AG09309 (cell line): ENCODE results near the gene TCF4.

Experiments used
- DNase-seq: peaks from one replicate; pipeline ENCODE4 v3.0.0-alpha.2; 2010; ENCODE audit warnings: low read depth
- H3K4me3 ChIP-seq: 2 replicates; pipeline ENCODE4 v1.5.1; 2011; ENCODE audit warnings: mild to moderate bottlenecking, low read depth, low read length, moderate library complexity; ENCODE audit not compliant: control insufficient read depth
- TF ChIP-seq, protein P1 (sequence below): IDR thresholded peaks from 2 replicates; pipeline ENCODE4 v1.5.1; 2011; ENCODE audit warnings: mild to moderate bottlenecking, low read depth, low read length, inconsistent platforms; ENCODE audit not compliant: insufficient read depth, control insufficient read depth; ENCODE audit errors: missing control alignments

Gene TCF4

GRCh38 chr18:55372209-55372608 lies 215.8 kb downstream of the TCF4 start:
- TF ChIP-seq, protein P1, sequence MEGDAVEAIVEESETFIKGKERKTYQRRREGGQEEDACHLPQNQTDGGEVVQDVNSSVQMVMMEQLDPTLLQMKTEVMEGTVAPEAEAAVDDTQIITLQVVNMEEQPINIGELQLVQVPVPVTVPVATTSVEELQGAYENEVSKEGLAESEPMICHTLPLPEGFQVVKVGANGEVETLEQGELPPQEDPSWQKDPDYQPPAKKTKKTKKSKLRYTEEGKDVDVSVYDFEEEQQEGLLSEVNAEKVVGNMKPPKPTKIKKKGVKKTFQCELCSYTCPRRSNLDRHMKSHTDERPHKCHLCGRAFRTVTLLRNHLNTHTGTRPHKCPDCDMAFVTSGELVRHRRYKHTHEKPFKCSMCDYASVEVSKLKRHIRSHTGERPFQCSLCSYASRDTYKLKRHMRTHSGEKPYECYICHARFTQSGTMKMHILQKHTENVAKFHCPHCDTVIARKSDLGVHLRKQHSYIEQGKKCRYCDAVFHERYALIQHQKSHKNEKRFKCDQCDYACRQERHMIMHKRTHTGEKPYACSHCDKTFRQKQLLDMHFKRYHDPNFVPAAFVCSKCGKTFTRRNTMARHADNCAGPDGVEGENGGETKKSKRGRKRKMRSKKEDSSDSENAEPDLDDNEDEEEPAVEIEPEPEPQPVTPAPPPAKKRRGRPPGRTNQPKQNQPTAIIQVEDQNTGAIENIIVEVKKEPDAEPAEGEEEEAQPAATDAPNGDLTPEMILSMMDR: no peak
- no peak for DNase-seq
- no peak overlapping the region for H3K4me3 ChIP-seq

GRCh38 chr18:55370936-55371335 lies 217.1 kb downstream of the TCF4 start:
- H3K4me3 ChIP-seq: no peak overlapping the region
- DNase-seq: no peak
- TF ChIP-seq, protein P1: no peak

DNA sequence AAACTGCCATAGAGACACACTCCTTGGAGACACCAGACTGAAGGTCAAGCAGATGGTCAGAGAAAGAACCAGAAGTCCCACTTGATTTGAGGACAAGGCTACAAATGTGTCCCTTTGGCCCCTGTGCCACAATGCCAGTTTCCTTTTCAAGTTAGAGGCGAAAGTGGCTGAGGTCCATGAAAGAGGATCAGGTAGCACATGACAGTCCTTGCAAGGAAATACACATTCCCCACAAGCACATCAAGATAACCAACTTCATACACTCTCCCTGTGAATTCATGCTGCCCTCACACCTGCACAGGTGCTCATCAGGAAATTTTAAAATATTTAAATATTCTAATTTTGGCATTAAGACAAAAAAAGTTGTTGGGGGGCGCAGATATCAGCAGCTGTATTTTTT lies 218.6 kb downstream of the TCF4 start:
- DNase-seq: no peak
- H3K4me3 ChIP-seq: no peak overlapping the region
- TF ChIP-seq, protein P1: no peak

DNA sequence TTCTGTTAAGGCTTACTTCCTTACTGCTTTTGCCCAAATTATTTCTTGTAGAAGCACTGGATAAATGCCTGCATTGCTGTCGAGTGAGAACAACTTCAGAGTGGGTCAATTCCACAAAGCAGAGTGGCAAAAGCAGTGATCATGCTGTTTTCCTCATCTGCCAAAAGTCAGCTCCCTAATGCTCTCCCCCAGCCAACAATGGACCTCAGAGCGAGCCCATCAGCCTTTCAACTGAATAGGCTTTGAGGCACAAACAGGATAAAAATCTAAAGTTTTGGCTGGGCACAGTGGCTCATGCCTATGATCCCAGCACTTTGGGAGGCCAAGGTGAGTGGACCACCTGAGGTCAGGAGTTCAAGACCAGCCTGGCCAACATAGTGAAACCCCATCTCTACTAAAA lies 222.7 kb downstream of the TCF4 start:
- no peak overlapping the region for H3K4me3 ChIP-seq
- TF ChIP-seq, protein P1: no peak
- DNase-seq: no peak

DNA sequence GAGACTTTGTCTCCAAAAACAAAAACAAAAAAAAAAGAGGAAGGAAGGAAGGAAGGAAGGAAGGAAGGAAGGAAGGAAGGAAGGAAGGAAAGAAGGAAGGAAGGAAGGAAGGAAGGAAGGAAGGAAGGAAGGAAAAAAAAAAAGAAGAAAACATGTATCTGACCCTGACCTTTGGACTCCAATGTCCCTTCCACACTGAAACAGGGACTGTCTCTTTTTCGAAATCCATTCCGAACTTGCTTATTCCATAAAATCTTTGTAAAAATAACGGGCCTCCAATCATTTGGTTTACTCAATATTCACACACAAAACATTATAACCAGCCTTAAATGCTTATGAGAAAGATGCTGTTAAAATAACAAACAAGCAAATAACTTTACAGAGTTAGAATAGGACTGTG lies 225.7 kb downstream of the TCF4 start:
- no peak overlapping the region for H3K4me3 ChIP-seq
- TF ChIP-seq, protein P1: no peak
- no peak for DNase-seq

DNA sequence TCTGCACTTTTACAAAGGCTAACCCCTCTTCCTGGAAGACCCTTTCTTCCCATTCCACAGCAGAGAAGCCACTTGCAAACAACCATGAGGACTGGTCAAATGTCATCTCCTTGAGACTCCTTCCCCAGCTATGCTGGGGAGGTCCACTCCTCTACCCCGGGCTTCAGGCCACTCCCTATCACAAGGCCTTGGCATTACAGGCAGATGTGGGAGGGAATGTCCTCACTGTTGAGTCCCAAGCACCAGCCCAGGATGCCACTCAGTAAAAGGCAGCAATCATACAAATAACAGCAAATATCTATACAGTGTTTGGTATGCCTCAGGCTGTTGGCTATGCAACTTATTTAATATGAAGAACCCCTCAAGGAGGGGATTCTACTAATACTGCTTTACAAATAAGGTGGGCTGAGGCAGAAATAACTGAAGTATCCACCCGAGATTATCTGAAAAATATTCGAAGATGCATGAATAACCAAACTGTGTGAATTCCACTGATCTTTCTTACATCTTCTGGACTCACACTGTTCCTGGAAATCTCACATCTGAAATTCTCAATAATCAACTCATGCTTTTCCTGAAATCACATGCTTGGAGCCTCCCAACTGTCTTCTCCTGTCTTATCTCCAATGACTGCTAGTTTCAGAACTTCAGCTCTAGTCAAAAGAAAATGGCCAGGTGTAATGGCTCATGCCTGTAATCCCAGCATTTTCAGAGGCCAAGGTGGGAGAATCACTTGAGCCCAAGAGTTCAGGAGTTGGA lies 226.3 kb downstream of the TCF4 start:
- TF ChIP-seq, protein P1: no peak
- DNase-seq: no peak
- no peak overlapping the region for H3K4me3 ChIP-seq
